ENCODE data around the gene ZBTB47.

The ZBTB47 gene

DNA sequence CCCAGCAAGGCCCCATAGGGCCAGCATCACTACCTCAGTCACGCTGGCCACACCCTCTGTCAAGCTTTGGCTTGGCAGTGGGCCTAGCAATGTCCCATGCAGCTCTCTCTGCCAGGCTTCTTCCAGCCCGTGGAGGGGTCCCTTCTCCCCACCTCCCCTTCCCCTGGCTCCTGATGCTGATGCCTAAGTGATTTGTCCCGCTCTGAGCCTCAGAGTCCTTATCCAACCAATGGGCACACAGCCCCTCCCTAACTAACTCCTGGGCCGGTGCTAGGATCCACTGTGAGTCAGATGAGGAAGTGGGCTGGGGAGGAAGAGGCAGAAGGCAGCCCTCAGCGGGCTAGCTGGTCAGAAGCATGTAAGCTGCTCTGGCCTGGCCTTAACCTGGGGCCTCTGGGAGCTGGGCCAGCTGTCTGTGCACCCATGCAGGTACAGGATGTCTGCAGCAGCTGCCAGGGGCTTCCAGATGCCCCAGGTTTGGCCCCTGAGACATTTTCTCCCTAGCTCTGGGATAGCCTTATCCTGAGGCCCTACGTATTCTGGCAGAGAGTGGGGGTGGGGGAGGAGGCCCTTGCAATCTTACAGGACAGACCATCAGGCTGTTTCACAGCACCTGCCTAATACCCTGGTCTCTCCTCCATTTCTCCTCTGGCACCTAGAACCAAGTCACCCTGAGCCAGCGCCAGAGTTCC, 740 bp upstream of the ZBTB47 start:
- peak; percentile 30 for DNase-seq (ENCODE audit: low spot score)

DNA sequence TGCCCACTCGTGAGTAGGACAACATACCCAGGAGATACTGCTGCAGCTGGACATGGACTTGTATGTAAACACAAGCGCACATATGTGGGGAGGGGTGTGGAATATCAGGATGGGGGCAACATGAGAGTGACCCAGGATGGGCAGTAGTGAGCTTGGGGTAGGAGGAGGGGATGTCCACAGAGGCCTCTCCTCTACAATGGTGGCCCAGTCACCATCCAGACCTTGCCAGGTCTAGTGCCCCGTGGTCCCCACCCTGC, 266 bp upstream of the ZBTB47 start:
- peak; percentile 22 for DNase-seq (ENCODE audit: low spot score)

DNA sequence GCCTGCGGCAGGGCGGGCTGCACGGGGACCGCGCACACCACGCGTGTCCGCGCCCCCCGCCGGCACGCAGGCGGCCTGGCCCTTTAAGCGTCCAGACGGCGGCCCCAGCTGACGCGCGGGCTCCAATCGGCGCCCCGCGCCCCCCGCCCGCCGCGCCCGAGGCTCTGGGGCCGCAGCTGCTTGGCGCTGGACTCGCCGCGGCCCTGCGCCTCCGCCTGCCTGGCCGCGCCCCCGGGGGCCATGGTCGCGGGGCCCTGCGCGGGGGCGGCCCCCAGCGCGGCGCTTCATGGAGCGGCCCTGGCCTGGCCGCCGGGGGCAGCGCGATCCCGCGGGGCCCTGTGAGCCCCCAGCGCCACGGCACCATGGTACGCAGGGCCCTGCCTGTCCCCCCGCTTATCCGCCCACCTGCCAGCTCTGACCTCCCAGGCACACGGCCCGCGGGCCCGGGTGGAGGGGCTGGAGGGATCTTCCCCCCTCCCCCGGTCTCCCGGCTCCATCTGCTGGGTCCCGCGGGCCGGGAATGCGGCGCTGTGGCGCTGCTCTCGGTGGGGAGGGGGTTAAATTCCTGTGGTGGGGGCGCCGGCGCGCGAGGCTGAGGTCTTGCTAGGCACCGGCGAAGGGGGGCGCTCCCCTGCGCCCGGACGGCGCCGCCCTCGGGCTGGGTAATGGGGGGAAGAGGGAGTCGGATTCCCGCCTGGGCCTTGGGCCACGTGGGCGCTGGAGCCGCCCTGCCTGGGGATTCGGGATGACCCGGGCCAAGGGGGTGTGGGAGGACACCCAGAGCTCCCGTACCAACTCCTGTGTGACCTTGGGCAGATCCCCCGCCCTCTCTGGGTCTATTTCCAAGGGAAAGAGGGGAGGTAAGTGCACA, 1.1 kb downstream of the ZBTB47 start:
- peak; percentile 78 for DNase-seq (ENCODE audit: low spot score)

DNA sequence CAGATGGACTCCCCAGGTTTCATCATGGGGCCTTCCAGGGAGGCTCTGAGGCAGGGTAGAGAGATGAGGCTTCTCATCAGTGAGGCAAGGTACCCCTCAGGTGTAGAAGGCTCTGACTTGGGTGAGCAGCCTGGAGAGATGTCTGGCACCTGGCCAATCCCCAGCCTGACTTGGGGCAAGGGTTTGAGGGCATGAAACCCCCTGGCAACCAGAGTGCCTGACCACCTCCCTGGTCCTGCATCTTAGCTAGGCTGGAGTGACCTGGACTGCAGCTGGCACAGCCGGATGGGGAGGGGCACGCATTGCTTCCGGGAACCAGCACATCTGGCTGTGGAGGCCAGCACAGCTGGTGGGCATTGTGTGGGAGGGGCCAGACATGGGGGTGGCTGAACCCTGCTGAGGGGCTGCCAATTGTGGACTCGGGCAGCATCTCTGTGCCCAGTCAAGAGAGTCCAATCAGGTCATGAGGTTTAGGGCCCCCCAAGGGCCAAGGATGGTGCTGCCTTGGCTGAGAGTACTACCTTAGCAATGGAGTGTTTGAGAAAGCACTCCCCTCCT, 1.9 kb downstream of the ZBTB47 start:
- no peak for DNase-seq (ENCODE audit: low spot score)

DNA sequence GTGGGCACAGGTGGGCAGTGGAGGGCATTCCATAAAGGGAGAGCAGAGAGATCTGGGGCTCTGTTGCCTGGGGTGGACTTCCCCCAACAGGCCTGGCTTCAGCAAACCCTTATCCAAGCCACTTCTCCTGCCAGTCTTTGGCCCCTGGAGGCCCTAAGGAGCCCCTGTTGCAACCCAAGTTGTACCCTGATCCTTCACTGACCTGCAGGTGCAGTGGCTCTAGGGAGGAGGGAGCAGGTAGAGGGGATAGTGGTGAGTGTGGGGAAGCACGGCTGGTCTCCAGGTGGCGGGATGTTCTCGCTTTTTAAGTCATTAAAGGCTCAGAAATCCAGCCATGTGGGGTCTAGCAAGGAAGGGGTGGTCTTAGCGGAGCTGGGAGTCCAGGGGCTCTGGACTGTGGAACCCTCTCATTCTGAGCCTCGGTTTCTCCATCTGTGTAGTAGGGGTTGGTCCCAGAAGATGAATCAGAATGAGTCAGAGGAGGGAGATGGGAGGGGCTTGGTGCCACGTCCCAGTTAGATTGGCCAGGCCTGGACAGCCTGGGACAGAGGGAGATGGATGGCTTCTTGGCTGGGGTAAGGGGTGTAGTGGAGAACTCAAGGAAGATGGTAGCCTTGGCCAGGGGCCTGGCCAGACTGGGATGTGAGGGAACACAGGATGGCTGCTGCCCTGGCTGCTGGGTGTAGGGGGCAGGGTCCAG, 2.6 kb downstream of the ZBTB47 start:
- peak; percentile 39 for DNase-seq (ENCODE audit: low spot score)

DNA sequence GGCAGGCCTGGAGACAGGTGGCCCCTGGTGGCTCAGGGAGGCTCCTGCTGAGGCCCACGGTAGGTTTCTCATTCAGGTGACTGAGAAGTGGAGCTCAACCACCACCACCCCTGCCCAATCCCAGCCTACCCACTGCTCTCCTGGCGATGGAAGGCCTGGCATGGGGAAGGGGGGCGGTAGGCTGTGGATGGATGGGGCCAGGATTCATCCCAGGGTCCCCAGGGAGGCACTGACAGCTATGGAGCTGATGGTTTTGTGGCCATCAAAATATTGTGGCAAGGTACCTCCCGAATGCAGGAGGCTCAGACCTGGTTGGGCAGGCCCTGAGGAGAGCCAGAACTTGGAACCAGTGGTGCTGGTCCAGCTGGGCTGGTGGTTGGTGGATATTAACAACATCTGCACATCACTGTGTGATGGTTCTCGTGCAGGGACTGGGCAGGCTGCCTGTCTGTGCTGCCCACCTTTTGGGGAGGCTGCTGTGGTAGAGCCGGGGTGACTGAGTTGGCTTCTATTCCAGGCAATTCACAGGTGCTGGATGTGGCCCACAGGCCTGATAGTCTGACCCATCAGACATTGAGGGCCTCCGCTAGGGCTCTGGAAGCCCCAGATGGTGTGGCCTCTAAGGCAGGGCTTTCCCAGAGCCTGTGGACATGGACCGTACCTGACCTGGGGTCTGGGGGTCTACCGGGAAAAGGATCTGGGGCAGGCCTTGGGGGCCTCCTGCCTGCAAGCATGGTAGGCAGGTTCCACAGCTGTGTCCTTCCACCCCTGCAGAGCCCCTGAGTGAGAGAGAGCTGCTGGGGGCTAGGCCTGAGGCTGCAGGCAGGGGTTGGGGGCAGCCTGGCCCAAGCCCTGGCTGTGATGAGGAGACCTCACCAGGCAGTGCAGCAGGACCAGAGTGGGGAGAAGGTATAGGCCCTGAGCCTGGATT, 3.4 kb downstream of the ZBTB47 start:
- DNase-seq (ENCODE audit: low spot score): peak; percentile 14

DNA sequence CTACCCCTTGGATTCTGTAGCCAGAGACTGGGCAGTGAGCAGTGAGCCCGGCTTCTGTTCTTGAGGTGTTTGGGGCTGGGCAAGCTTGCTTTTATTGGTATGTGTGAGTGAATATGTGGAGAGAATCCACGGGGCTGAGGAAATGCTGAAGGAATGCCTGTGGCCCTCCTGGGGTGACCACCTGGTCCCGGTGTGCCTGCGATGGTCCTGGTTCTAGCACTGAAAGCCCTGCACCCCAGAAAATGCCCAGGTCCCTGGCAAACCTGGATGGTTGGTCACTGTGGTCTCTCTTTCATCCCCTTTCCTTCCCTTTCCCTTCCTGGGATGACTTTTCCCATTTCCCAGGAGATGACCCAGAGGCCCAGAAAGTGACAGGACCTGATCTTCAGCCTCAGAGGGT, 4.2 kb downstream of the ZBTB47 start:
- no peak for DNase-seq (ENCODE audit: low spot score)

DNA sequence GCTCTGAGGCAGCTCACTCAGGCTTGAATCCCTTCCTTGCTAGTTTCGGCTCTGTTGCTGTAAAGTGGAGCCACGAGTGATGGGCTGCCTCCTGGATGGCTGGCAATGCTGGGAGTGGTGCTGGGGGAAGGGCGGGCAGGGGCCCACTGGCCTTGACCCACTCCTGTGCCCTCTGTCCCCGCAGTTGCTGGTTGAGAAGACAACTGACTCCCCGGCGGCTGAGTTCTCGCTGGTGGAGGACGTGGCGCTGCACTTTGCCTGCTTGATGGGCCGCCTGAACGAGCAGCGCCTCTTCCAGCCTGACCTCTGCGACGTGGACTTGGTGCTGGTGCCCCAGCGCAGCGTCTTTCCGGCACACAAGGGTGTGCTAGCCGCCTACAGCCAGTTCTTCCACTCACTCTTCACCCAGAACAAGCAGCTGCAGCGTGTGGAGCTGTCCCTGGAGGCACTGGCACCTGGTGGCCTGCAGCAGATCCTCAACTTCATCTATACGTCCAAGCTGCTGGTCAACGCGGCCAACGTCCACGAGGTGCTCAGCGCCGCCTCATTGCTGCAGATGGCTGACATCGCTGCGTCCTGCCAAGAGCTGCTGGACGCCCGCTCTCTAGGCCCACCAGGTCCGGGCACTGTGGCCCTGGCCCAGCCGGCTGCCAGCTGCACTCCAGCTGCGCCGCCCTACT, 4.7 kb downstream of the ZBTB47 start:
- DNase-seq (ENCODE audit: low spot score): peak; percentile 13

DNA sequence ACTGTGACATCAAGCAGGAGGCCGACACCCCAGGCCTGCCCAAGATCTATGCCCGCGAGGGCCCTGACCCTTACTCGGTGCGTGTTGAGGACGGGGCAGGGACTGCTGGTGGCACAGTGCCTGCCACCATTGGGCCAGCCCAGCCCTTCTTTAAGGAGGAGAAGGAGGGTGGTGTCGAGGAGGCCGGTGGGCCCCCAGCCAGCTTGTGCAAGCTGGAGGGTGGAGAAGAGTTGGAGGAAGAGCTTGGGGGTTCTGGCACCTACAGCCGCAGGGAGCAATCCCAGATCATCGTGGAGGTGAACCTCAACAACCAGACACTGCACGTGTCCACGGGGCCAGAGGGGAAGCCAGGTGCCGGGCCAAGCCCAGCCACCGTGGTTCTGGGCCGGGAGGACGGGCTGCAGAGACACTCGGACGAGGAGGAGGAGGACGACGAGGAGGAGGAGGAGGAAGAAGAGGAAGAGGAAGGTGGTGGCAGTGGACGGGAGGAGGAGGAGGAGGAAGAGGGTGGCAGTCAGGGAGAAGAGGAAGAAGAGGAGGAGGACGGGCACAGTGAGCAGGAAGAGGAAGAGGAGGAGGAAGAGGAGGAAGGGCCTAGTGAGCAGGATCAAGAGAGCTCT, 5.4 kb downstream of the ZBTB47 start:
- no peak for DNase-seq (ENCODE audit: low spot score)

DNA sequence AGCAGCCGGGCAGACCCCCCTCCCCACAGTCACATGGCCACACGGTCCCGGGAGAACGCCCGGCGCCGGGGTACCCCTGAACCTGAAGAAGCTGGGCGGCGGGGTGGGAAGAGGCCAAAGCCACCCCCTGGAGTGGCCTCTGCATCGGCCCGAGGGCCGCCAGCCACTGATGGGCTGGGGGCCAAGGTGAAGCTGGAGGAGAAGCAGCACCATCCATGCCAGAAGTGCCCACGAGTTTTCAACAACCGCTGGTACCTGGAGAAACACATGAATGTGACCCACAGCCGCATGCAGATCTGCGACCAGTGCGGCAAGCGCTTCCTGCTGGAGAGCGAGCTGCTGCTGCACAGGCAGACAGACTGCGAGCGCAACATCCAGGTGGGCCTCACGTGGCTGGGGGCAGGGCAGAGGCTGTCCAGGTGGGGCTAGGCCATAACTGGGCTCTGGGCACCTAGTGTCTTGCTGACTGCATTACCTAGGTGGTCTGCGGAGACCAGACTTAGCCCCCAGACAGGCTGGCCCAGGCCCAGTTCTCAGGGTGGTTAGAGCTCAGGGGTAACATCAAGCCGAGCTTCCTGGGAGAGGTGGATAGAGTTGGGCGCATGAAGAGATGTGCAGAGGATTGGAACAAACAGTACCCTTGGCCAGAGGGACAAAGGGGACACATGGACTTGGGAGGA, 6.1 kb downstream of the ZBTB47 start:
- DNase-seq (ENCODE audit: low spot score): peak; percentile 17

DNA sequence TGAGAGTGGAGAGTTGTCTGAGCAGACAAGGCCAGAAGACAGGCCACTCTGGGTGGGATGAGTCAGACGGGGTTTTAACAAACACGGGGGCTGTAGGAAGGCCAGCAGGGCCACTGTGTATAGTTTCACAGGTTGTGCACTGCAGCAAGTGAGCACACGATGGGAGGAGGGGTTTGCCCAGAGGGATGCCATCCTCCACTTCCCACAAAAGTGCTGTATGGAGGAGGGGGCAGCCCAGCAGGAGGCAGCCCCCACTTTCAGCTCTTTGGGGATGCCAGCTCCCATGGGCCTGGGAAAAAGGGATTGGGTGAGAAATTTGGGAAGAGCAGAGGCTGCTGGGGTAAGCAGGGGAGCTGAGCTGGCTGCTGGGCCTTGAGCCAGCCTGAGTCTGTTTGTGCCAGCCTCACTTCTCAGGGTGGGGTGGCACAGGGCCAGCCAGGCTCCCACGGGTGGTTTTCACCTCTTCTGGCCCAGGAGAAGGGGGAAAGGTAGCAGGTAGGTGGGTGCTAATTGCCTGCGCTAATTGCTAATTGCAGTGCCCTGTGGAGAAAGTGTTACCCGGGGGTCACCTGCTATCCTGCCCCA, 6.7 kb downstream of the ZBTB47 start:
- DNase-seq (ENCODE audit: low spot score): no peak

DNA sequence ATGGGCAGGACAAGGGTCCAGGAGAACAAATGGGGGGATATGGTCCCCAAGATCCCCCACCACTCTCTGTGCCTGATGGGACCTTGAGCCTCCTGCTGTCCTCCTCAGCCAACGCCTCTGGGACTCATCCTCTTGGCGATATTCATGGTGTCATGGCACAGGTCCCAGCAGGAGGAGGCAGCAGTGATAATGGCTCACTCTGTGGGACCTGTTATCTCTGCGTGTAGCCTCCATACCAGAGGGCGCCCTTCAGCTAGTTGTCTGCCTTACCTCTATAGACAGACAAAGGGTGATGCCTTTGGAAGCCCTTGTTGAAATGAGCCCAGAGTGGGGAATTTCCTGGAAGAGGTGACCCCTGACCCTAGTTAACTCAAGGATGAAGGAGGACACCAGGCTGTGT, 7.4 kb downstream of the ZBTB47 start:
- peak; percentile 77 for DNase-seq (ENCODE audit: low spot score)

DNA sequence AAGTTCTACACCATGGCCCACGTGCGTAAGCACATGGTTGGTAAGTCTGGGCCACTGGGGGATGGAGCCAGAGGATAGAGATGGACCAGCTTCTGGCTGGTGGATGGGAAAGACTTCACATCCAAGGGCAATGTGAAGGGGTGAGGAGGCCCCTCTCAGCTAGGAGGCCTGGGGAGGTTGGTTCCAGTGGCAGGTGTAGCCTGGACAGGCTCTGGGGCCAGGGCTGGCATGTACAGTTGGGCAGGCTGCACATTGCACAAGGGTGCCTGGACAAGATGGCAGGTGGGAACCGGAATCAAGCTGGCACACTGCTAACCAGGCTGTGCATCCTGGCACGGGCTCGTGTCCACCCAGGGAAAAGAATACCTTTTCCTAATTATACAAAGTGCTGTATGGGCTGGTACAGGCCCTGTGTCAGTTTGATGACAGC, 8.1 kb downstream of the ZBTB47 start:
- DNase-seq (ENCODE audit: low spot score): no peak

DNA sequence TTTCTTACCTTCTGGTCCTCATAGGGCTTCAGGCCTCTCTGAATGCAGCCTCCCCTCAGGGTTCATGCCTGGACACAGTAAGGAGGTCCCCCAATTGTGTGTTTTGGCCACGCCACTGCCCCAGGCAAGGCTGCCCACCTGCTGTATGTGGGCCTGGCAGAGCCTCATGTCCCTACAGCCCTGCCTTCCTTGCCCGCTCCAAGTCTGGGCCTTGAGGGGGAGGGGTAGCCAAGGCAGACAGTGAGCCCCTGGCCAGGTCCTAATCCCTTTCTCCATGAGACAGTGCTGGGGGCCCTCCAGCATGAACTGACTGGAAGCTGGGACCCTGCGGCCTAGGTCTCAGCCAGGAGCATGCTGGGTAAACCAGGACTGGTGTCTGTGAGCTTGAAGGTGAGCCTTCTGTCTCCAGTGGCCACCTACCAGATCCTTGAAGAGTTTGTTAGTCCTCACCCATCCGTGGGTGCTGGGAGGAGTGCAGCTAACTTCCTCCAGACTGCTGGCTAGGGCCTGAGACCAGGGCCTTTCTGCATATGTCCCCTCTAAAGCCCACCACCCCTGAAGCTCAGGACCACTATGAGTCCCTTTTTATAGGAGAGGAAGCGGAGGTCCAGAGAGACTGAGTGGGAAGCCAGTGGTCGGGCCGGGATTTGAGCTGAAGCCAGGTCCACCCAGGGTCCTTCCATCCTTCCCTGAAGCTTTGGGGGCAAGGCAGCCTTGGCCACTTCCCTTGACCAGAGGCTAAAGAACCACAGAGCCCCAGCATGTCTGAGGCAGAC, 8.7 kb downstream of the ZBTB47 start:
- DNase-seq (ENCODE audit: low spot score): no peak

DNA sequence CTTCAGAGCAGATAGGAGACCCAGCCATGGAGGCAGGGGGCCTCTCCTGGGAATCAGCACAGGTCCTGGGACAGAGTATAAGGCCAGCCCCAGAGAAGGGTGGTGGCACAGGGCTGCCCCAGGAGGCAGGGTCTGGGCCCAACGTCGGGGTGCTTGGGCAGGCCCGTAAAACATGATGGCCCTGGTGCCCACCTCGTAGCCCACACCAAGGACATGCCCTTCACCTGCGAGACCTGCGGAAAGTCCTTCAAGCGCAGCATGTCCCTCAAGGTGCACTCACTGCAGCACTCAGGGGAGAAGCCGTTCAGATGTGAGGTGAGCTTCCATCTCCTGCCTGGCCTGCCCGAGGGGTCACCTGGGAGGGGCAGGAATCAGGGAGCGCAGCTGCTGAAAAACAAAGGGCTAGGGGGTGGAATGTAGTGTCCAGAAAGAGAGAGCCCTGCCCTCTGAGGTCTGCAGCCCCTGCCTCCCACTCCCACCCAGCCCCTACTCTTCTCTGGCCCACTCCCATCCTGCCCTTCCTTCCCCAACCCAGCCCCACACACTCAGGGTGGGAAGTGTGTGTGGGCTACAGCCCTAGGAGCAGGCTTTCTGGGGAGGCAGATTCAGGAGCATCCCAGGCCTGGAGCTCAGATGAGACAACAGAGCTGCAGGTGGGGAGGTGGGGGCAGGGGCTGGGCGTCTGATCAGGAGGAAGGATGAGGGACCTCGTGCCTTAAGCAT, 9.5 kb downstream of the ZBTB47 start:
- no peak for DNase-seq (ENCODE audit: low spot score)

DNA sequence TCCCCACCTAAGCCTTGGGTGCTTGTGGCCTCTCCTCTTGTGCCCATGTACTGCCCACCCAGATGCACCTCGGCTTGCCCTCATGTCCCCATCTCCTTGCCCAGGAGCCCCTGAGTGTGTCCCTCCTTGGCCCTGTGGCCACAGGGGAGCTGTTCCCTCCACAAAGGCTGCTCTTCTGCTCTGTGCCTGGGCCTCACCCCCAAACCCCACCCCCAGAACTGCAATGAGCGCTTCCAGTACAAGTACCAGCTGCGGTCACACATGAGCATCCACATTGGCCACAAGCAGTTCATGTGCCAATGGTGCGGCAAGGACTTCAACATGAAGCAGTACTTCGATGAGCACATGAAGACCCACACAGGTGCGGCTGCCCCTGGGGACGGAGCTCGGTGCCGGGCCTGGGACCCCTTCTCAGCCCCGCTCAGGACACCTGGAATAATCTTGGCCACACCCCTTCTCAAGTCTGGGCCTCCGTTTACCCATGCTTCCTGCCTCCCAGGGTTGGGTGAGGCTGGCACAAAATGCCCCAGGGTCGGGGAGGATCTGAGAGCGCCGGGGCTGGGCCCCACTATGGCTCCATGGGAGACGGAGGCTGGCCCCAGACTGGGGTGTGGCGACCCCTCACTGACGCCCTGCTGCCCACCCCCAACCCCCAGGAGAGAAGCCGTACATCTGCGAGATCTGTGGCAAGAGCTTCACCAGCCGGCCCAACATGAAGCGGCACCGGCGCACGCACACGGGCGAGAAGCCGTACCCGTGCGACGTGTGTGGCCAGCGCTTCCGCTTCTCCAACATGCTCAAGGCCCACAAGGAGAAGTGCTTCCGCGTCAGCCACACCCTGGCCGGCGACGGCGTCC, 10.3 kb downstream of the ZBTB47 start:
- no peak for DNase-seq (ENCODE audit: low spot score)

DNA sequence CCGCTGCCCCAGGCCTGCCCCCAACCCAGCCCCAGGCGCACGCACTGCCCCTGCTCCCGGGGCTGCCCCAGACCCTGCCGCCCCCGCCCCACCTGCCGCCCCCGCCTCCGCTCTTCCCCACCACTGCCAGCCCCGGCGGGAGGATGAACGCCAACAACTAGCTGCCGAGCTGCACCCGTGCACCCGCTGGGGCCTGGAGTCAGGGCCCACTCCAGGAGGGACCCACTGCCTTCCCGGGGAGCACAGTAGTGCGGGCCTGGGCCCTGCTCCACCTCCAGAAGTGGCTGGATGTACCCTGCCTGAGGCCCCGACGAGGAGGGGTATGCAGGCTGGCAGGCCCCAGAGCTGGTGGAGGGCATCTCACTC, 10.9 kb downstream of the ZBTB47 start:
- DNase-seq (ENCODE audit: low spot score): no peak

All from HuH-7 (cell line).